SK-N-DZ (cell line): ENCODE measurements around the gene LRRIQ3. TPM values are rescaled to one million over a fixed set of nuclear protein-coding genes. Genes with fewer than 3 reads are reported as not detected.
"Not testable (repeated sequence)": the region's sequence is repeated elsewhere in the genome, so short reads cannot be mapped to it uniquely, and the experiment has no call there.

ENCODE experiments used
- DNase-seq: peaks from one replicate; pipeline ENCODE4 v3.0.0-alpha.2; 2015; ENCODE audit warnings: low spot score
- polyA plus RNA-seq, 2 experiments: library from polyadenylated mRNA; depleted of rRNA; stranded (reverse); fragments of >200 nt; gene quantifications; 2 replicates each; pipeline ENCODE4 v1.2.3, GENCODE V29; 2014

Gene LRRIQ3, protein sequence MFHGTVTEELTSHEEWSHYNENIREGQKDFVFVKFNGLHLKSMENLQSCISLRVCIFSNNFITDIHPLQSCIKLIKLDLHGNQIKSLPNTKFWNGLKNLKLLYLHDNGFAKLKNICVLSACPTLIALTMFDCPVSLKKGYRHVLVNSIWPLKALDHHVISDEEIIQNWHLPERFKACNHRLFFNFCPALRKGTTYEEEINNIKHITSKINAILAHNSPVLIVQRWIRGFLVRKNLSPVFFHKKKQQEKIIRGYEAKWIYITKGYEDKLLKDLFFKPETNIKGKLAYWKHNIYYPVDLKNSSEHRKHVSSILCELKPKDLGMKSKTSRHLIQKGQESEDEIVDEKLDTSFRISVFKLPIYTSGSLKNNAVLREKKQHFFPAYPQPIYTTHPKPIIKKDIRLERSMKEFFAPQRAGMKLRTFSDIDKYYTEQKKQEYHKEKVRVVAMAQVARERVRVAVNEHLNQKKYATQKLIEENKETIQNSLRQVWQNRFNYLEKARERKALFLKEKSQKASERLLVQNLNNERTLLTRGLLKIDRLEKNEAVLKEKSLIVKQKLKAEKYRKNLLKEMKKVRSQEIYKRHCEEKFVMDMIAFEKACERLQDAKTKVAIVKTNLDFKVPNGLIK
- polyA plus RNA-seq (2014; cell fraction: cytosol; rRNA removed) = 0.70 and 1.8 TPM in 2 replicates
- polyA plus RNA-seq (2014; cell fraction: nucleus; rRNA removed) = 0.47 and 2.1 TPM in 2 replicates

DNA sequence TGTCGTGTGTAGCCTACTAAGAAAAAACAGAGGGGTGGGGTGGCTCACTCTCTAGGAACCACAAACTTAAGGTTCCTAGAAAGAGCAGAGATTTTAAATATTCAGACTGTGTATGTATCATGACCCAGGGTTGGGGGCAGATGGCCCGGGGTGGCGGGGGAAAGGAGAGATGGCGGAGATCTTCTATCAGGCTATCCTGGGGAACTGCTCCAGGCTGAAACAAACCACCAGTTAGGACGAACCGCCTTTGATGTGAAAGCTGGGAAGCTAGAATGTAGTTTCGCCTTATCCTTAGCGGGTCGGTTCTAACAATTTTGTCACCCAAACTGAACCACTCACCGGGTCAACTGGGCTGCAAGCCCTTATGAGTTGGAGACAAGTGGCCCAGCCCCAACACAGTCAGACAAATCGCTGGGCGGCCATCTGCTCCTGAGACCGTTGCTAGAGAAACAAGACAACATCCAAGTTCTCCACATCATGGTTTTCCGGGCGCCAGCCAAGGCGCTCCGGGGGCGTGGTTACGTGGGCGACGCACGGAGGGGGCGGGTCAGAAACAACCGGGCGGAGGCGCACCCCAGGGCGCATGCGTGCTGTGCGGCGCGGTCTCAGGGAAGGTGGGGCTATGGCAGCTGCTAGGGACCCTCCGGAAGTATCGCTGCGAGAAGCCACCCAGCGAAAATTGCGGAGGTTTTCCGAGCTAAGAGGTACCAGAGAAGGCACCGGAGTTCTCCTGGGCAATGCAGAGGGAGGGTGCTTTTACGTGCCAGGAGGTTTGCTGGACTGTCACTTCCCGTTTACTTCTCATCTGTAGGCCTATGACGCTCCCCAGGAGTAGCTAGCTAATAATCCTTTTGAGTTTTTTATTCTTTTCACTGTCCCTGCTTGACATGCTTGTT lies at the start of gene LRRIQ3, which contains the start of gene FPGT:
Gene LRRIQ3, minus strand, starts transcription at position 520 of the 896 bp plus-strand sequence. CDS start 14,492 bp downstream, outside the sequence.
Gene FPGT, plus strand, starts transcription at position 586 of the 896 bp plus-strand sequence. Its CDS starts 37 bp downstream, at position 623.
- peak; percentile 92 for DNase-seq

DNA sequence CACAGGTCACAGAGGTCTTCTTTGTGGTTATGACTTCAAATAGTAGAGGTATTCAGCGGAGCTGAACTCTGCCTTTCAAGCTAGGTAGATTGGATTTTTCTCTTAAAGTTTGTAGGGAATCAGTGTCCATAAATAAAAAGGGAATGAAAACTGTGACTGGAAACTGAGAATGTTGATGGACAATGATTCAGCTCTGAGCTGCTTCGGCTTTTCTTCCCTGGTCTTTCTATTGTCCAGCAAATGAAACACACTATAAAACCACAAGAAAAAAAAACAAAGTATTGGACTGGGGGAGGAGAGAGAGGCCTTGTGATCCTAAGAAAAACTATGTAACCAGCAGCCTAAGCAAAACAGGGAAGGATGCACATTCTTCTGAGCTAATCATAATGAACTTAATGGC lies 48.3 kb upstream of the LRRIQ3 start:
- no peak for DNase-seq

DNA sequence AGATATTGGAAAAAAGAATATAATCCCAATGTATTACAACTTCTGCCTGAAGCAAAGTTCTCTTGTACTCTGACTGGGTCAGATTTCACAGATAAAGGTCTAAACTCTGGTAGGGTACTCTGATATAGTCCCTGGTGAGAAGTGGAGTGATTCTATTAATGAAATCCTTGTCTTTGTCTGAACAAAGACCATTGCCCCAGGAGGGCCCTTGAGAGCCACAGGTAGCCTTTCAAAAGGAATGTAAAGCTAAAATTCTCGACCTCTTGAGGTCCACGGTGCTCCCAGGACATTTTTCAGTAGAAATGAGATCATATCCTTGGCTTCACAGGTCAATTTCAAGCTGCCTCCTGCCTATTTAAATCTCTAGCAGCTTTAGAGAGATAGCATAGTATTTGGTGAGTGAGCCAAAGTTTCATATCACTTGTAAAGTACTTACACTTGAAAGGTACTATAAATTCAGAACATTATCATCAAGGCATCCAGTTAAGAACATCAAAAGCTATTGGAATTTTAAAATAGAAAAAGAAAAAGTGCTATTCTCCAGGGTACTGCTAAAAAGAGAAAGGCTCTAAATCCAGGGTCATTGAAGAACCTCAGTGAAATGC lies 47.3 kb upstream of the LRRIQ3 start:
- DNase-seq = no peak

DNA sequence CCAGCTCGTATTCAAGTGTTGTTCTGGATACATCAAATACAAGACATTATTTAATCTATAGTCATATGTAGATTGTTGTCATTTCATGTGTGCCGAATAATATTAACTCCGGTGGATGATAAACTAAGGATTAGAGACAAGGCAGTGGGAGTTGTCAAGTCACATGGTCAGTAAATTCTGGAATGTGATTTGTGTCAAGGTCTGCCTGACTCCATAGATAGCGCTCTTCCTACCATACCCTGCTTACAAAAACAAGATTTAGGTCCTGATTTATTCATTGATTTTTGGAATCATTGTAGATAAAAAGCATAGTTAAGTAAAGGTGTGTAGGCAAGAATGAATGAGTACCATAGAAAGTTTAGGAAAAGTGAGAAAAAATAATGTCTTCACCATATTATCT lies 39.8 kb upstream of the LRRIQ3 start:
- DNase-seq = no peak

DNA sequence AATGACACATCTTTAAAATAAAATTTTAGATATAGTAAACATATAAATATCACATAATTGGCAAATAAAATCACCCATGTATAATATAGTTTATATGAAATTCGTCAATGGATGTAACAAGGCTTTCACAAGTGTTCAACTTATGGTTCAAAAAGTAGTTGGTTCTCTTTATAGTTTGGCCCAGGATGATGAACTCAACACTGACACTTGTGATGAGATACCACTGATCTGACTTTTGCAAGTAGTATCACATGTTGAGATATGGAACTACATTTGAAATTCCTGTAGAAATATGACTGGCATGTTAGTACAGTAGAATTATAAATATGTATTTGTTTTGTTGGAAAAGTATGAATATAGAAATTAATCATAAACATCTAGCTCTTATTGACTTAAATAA lies 39.1 kb upstream of the LRRIQ3 start:
- no peak for DNase-seq

DNA sequence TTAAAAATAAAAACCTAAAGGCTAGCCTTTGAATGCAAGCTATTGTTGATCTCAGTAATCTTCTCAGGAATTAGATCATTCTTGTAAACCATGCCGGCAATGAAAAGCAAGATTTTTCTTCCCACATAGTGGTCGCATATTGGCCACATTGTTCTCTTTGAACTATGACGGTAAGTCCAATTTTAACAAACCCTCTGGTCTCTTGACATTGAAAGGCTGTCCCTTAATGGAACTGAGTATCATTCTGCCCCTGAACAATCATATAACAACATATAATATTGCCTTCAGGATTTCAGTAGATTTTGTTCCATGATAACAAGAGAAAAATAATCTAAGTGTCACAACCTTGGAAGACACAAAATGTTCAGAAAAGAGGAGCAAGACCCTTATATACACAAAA lies 38.5 kb upstream of the LRRIQ3 start:
- no peak for DNase-seq

DNA sequence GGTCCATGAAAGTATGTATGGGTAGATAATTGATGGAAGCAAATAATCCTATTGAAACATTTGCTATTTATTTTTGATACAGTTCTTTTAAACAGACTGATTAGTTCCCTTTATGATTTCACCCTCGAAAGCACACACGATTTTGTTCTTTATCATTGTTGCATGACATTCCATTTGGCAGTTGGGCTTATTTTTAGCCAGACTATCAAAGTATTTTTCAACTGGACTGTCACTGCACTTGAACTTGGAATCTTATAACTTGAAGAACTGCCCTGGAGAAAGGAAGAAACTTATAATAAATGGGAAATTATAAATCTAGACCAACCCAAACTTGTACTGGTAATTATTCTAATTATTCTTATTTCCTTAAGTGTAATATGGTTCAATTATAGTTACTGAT lies 37.2 kb upstream of the LRRIQ3 start, which contains the start of gene TNNI3K:
Gene TNNI3K, plus strand, starts transcription at position 235 of the 400 bp plus-strand sequence. Its CDS starts 65 bp downstream, at position 300.
- no peak for DNase-seq

DNA sequence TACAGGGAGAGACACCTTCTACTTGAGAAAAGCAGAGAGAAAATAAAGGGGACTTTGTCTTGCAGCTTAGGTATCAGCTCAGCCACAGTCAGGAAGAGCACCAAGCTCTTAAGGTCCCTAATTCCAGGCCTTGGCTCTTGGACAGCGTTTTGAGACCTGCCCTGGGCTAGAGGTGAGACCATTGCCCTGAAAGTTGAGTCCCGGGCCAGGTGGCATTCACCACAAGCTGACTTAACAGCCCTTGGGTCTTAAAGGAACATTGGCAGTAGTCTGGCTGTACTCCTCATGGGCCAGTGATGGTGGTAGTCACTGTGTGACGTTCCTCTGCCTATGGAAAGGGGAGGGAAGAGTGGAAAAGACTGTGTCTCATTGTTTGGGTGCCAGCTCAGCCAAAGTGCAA lies 25.5 kb upstream of the LRRIQ3 start:
- DNase-seq = no peak

DNA sequence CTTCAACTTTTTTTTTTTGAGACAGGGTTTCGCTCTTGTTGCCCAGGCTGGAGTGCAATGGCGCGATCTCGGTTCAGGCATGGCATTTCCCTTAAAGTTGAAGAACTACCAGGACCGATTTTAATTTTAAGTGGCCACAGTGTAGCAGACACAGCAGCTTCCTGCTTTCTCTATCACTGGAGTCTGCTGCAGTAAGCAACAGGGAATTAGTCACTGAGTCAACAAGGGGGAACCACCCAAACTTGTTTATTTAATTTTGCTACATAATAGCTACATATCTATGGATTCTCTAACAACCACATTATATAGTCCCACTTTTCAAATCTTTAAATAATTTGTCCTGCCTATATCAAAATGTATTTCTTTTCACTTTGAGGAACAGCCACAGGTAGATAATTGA lies 24.7 kb upstream of the LRRIQ3 start:
- DNase-seq = no peak

DNA sequence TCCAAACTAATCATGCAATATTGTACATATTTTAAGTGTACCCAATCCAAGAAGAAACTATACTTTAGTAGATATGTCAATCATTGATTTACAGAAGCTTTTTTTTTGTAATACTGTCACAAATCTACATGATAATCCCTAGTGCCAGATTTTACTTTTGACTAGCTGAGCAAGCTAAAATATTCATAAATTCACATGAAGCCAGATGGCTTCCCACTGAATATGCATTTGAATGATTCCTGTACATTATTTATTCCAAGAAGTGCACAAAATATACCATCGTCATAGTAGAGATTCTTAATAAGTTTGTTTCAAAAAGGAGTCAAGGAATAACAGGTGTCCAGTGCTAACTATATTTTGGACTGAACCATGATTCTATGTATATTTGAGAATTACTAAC lies 17.3 kb upstream of the LRRIQ3 start:
- no peak for DNase-seq

DNA sequence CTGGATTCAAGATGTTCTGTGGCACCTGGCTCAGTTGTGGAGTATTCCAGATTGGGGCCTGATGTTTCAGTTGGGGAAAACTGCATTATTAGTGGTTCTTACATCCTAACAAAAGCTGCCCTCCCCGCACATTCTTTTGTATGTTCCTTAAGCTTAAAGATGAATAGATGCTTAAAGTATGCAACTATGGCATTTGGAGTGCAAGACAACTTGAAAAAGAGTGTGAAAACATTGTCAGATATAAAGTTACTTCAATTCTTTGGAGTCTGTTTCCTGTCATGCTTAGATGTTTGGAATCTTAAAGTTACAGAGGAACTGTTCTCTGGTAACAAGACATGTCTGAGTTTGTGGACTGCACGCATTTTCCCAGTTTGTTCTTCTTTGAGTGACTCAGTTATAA lies 7.3 kb upstream of the LRRIQ3 start:
- no peak for DNase-seq

DNA sequence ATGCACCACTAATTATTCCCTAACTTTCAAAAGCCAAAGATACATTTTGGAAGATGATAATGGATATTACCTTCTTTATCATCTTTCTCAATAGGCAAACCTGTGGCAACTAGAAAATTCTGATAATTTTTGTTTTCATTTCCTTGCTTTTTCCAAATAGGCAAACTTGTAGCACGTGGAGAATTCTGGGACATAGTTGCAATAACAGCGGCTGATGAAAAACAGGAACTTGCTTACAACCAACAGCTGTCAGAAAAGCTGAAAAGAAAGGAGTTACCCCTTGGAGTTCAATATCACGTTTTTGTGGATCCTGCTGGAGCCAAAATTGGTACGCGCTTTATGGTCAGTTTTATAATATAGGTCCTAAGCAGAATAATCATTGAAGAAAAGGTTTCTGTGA lies 1.5 kb upstream of the LRRIQ3 start:
- no peak for DNase-seq

DNA sequence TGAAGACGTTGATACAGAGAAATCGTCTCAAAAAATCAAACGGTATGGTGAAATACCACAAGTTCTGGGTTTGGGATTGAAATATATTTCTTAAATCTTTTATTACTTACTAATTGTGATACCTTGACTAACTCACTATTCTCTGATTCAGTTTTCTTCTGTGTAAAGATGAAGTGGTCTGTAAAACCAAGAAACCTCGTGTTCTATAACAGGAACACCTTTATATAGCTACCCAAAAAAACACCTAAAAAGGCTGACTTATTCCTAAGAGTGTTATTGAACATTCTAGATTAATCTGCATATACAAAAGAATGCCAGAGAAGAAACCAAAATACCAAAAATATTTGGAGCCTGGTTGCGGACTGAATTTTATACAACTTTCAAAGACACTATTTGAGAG lies 721 bp downstream of the LRRIQ3 start:
- no peak for DNase-seq

DNA sequence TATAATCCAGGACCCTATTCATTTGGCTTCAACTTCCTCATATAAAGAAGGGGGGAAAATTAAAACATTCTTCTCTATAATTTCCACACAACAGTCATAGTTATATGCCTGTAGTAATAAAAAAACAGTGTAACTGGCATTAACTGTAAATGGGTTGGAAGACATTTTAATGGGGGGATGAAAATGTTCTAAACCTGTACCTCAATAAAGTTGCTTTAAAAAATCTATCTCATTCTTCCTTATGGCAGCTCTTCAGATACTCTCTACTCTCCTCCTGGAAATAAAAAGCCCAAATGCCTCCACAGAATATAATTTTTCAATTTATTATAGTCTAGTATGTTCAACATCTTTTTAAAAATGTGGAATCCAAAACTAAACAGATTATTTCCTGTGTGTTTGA lies 2.6 kb downstream of the LRRIQ3 start:
- no peak for DNase-seq

DNA sequence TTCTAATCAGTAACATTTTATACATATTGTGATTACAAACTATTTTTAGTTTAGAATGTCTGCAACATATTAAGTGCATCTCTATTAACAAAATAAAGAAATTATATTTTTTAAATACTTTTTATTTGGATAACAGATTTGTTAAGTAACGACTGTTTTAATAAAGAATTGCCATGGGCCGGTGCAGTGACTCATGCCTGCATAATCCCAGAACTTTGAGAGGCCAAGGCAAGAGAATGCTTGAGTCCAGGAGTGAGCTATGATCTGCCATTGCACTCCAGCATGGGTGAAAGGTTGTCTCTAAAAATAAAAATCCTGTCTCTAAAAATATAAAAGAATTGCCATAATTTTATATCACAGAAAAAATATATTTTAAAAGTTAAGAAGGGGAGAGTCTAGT lies 4.1 kb downstream of the LRRIQ3 start:
- no peak for DNase-seq

DNA sequence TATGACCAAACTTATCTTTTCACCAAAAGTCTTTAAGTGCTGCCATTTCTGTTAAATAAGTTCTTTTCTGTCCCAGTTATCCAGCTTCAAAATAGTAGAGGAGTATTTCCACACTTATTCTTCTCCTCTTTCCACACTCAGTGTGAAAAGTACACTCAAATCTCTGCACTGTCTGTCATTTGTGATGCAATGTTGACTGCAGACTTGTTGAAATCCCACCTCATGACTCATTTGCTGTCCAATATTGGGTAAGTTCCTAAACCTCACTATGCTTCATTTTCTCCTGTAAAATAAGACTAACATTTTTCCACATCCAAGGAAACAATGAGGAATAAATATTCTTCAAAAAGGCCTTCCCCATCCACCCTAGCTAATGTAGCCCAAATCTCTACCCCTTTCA lies 17.5 kb downstream of the LRRIQ3 start:
- no peak for DNase-seq

DNA sequence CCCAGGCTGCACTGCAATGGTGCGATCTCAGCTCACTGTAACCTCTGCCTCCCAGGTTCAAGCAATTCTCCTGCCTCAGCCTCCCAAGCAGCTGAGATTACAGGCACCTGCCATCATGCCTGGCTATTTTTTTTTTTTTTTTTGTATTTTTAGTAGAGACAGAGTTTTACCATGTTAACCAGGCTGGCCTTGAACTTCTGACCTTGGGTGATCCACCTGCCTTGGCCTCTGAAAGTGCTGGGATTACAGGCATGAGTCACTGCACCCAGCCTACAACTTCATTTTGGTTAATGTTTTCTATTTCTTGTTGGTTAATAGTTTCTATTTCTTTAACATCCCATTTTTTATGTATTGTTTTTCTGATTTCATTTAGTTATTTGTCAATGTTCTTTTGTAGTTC lies 23.6 kb downstream of the LRRIQ3 start:
- DNase-seq = not testable (repeated sequence)

DNA sequence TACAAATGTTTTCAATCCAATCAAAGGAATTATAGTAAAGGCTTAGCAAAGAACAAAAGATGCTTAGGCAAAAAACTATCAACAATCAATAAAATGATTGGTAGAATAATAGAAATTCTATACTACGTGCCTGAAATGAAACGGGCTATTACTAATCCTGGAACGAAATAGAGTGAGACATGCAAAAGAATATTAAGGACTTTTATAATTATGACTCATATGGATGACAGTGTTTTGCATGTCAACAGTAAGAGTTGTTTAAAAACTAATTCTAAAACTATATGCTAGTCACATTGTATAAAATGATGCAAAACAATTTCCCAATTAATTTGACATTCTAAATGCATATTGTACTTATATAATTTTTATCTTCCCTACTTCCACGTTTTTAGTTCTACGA lies 35.6 kb downstream of the LRRIQ3 start:
- no peak for DNase-seq

DNA sequence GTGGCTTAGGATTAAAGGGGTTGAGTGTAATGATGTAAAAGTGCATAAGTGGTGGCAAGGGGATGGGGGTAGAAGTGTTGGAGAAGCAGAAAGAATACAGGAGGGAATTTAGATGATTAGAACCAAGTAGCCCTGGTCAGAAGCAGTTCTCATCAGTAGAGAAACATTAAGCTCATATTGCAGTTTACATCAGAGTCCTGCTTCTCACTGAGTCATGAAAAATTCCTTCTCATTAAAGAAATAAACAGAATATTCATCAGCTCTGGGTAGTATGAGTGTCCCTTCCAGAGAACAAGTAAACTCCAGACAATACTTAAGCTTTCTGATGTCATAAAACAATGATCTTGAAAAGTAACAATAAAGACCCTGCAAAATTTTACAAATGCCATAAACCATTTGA lies 36.5 kb downstream of the LRRIQ3 start:
- no peak for DNase-seq

DNA sequence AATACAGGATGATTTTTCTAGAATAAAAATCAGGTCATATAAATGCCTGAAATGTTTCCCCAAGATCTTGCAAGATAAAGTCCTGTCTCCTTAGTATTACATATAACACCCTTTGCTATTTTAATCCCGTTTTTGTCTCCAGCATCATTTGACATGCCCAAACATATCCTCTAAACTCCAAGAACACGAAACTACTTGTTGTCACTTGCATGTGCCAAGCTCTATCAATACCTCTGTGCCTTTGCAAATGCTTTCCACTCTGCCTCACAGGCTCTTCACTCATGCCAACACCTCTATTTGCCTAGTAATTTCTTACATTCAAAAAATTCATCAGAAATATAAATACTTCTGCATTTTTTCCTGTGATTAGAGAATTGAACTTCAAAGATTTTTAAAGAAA lies 37.9 kb downstream of the LRRIQ3 start:
- no peak for DNase-seq

DNA sequence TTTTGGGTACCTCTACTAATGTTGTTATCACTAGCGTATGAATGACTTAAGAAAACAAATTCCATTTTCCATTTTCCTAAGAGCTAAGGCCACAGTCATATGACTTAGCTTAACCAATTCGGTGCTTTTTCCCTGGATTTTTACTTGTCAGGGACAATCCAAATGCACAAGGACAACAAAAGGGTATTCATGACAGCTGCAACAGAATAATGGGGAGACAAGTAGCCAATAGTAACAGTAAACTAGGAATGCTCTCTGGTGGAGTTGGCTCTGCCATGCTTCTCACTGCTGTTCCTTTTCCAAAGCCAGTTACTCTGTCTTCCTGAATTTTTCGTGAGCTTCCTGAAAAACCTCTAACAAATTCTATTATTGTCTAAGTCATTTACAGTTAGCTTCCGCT lies 52.9 kb downstream of the LRRIQ3 start:
- no peak for DNase-seq
